ENCODE results near the gene SPI1. TPM values are rescaled to one million over a fixed set of nuclear protein-coding genes. Genes with fewer than 3 reads are reported as not detected.

The SPI1 gene
- total and polyA plus RNA-seq, 2 donors (not counting 3 experiments of a cell fraction or from before 2014, with no cell fraction given): not detected

DNA sequence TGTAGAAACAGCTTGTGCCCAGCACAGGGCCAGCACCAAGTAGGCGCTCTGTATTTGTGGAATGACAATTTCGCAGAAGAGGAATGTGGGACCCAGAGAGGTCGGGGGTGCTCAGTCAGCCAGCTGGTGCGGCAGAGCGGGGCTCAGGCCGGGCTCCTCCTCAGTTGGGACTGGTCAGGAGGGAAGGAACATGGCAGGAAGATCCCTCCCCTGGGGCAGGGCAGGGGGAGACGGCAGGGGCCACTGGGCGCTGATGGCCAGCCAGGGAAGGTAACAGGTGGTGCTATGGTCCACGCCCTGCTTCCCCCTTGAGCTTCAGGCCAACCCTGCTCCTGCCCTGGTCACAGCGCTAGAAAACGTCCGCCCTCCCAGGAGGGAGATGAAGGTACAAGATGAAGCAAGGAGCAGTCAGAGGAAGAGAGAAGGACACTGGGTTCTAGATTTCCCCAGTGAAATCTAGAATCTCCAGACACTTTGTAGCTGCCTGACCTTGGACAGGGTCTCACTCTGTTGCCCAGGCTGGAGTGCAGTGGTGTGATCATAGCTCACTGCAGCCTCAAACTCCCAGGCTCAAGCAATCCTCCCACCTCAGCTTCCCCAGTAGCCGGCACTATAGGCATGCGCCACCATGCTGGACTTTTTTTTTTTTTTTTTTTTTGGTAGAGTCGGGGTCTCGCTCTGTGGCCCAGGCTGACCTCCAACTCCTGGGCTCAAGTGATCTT lies 13.5 kb upstream of the SPI1 start:
- no peaks in the 10 kb centered on the region for H3K9me1 ChIP-seq (replicated peaks; ENCODE audit: control insufficient read depth, extremely low read depth, insufficient read depth, low read length)
- ChIA-PET CTCF (interaction anchor here (0.9 to 5.5 kb wide), 3 partner anchors 18 to 37 kb away, joined by 3 to 76 read pairs (median 4); no protein-coding TSS in a partner anchor), POLR2A (no interaction called here)
- dilution Hi-C loops (cut with MboI; ENCODE audit: extremely low pct_ligation_motif_present, low sequenced_read_pairs): no loop called here
- peaks cover 21% of the 10 kb centered on the region for H3K4me1 ChIP-seq (ENCODE audit: control insufficient read depth, extremely low read depth, insufficient read depth, low read length)
- no peak overlapping the region for H3K9ac ChIP-seq (replicated peaks; ENCODE audit: extremely low read depth, insufficient read depth, low read length)
- no peaks in the 10 kb centered on the region for H3K36me3 ChIP-seq (ENCODE audit: control insufficient read depth in 2 of 2, extremely low read depth in 1 of 2, insufficient read depth in 2 of 2, low read length in 2 of 2)
- H3K9me3 ChIP-seq (replicated peaks; ENCODE audit: control insufficient read depth, insufficient read depth, low read length): no peaks in the 10 kb centered on the region
- no peak overlapping the region for H3K27ac ChIP-seq (ENCODE audit: insufficient read depth, low read depth, low read length)
- no peak overlapping the region for H2AFZ ChIP-seq (ENCODE audit: low read depth, low read length)
- no peaks in the 10 kb centered on the region for H3K79me2 ChIP-seq (ENCODE audit: control insufficient read depth, insufficient read depth, low read length)
- no peaks in the 10 kb centered on the region for H3K27me3 ChIP-seq (ENCODE audit: control insufficient read depth in 2 of 2, insufficient read depth in 2 of 2, low read length in 2 of 2)
- intact Hi-C loops (cut with micrococcal nuclease): no loop called here
- DNase-seq (ENCODE audit: low read depth, low spot score) (no peak), FAIRE-seq (no peak)
- no peak for TF ChIP-seq MYC (IDR thresholded peaks at IDR 0.05; ENCODE audit: low read depth, low read length)
- TF ChIP-seq, protein P1, sequence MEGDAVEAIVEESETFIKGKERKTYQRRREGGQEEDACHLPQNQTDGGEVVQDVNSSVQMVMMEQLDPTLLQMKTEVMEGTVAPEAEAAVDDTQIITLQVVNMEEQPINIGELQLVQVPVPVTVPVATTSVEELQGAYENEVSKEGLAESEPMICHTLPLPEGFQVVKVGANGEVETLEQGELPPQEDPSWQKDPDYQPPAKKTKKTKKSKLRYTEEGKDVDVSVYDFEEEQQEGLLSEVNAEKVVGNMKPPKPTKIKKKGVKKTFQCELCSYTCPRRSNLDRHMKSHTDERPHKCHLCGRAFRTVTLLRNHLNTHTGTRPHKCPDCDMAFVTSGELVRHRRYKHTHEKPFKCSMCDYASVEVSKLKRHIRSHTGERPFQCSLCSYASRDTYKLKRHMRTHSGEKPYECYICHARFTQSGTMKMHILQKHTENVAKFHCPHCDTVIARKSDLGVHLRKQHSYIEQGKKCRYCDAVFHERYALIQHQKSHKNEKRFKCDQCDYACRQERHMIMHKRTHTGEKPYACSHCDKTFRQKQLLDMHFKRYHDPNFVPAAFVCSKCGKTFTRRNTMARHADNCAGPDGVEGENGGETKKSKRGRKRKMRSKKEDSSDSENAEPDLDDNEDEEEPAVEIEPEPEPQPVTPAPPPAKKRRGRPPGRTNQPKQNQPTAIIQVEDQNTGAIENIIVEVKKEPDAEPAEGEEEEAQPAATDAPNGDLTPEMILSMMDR (IDR thresholded peaks at IDR 0.05; ENCODE audit: extremely low read depth in 1 of 2, insufficient read depth in 1 of 2, low read depth in 1 of 2, low read length in 2 of 2): no peak
- TF ChIP-seq EZH2 (IDR thresholded peaks at IDR 0.05; ENCODE audit: borderline replicate concordance, low read depth, low read length, severe bottlenecking): no peak
- TF ChIP-seq, protein P2, sequence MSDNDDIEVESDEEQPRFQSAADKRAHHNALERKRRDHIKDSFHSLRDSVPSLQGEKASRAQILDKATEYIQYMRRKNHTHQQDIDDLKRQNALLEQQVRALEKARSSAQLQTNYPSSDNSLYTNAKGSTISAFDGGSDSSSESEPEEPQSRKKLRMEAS (IDR thresholded peaks at IDR 0.05; ENCODE audit: insufficient read depth, insufficient read length): no peak
- TF ChIP-seq JUN (IDR thresholded peaks at IDR 0.05; ENCODE audit: borderline replicate concordance, insufficient read depth, insufficient read length, low read depth): no peak
- no peak for TF ChIP-seq GATA2 (IDR thresholded peaks at IDR 0.05; ENCODE audit: insufficient read depth, insufficient read length, low read depth, low read length)
- no peak for TF ChIP-seq FOS (IDR thresholded peaks at IDR 0.05; ENCODE audit: borderline replicate concordance, insufficient read depth, low read length)
- TF ChIP-seq POLR2AphosphoS5 (IDR thresholded peaks at IDR 0.05; ENCODE audit: insufficient read depth, low read depth, low read length): no peak
- no peak for TF ChIP-seq POLR2A (IDR thresholded peaks at IDR 0.05; ENCODE audit: low read depth, low read length)
- no peak overlapping the region for H3K4me2 ChIP-seq (ENCODE audit: insufficient read depth, low read length)
- no TSS peak for BruUV-seq (replicated peaks)
- no peak overlapping the region for H3K4me3 ChIP-seq (replicated peaks in 1 of 3; ENCODE audit: insufficient read depth in 1 of 3, low read depth in 1 of 3, low read length in 3 of 3)
- H4K20me1 ChIP-seq (replicated peaks; ENCODE audit: control insufficient read depth, extremely low read depth, insufficient read depth, low read length): no peaks in the 10 kb centered on the region
